ENCODE measurements around the gene LIMA1.

GRCh38 chr12:50142993-50143392, 140.3 kb downstream of the LIMA1 start:
- no peak for TF ChIP-seq CTCF (conservative IDR thresholded peaks at IDR 0.05; ENCODE audit: low read length)
- TF ChIP-seq EZH2phosphoT487 (IDR thresholded peaks at IDR 0.05; ENCODE audit: borderline replicate concordance, low read depth, low read length) = no peak
